Measurements from ENCODE around the gene BIRC7.

- TF ChIP-seq, protein P1, sequence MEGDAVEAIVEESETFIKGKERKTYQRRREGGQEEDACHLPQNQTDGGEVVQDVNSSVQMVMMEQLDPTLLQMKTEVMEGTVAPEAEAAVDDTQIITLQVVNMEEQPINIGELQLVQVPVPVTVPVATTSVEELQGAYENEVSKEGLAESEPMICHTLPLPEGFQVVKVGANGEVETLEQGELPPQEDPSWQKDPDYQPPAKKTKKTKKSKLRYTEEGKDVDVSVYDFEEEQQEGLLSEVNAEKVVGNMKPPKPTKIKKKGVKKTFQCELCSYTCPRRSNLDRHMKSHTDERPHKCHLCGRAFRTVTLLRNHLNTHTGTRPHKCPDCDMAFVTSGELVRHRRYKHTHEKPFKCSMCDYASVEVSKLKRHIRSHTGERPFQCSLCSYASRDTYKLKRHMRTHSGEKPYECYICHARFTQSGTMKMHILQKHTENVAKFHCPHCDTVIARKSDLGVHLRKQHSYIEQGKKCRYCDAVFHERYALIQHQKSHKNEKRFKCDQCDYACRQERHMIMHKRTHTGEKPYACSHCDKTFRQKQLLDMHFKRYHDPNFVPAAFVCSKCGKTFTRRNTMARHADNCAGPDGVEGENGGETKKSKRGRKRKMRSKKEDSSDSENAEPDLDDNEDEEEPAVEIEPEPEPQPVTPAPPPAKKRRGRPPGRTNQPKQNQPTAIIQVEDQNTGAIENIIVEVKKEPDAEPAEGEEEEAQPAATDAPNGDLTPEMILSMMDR (conservative IDR thresholded peaks at IDR 0.05; ENCODE audit: low read length), result no peak
- TF ChIP-seq EZH2phosphoT487 (IDR thresholded peaks at IDR 0.05; ENCODE audit: borderline replicate concordance, low read depth, low read length), result no peak
These were observed 13.2 kb upstream of the BIRC7 start for GRCh38 chr20:63222541-63222940.

All from OCI-LY7 (cell line).